ENCODE results near the gene MMP20. TPM values are rescaled to one million over a fixed set of nuclear protein-coding genes. Genes with fewer than 3 reads are reported as not detected.

The MMP20 gene
- polyA plus RNA-seq, 1 of the 3 experiments (the other 2 are of a cell fraction), result not detected

- TF ChIP-seq RFX5 (IDR thresholded peaks at IDR 0.05; ENCODE audit: low read length) (no peak), TAF1 (IDR thresholded peaks at IDR 0.05; ENCODE audit: borderline replicate concordance, low read depth, low read length) (no peak), EZH2phosphoT487 (IDR thresholded peaks at IDR 0.05; ENCODE audit: borderline replicate concordance, low read depth) (no peak), FOSL2 (IDR thresholded peaks at IDR 0.05; ENCODE audit: borderline replicate concordance, low read depth) (no peak)
- TF ChIP-seq, protein P1, sequence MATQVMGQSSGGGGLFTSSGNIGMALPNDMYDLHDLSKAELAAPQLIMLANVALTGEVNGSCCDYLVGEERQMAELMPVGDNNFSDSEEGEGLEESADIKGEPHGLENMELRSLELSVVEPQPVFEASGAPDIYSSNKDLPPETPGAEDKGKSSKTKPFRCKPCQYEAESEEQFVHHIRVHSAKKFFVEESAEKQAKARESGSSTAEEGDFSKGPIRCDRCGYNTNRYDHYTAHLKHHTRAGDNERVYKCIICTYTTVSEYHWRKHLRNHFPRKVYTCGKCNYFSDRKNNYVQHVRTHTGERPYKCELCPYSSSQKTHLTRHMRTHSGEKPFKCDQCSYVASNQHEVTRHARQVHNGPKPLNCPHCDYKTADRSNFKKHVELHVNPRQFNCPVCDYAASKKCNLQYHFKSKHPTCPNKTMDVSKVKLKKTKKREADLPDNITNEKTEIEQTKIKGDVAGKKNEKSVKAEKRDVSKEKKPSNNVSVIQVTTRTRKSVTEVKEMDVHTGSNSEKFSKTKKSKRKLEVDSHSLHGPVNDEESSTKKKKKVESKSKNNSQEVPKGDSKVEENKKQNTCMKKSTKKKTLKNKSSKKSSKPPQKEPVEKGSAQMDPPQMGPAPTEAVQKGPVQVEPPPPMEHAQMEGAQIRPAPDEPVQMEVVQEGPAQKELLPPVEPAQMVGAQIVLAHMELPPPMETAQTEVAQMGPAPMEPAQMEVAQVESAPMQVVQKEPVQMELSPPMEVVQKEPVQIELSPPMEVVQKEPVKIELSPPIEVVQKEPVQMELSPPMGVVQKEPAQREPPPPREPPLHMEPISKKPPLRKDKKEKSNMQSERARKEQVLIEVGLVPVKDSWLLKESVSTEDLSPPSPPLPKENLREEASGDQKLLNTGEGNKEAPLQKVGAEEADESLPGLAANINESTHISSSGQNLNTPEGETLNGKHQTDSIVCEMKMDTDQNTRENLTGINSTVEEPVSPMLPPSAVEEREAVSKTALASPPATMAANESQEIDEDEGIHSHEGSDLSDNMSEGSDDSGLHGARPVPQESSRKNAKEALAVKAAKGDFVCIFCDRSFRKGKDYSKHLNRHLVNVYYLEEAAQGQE (IDR thresholded peaks at IDR 0.05; ENCODE audit: low read depth, low read length), result no peak
- H3K9me3 ChIP-seq, result 0 out of 2 replicates have a peak, but pooled peaks cover 2% of the 10 kb centered on the region
- H3F3A ChIP-seq (replicated peaks; ENCODE audit: insufficient read depth), result no peaks in the 10 kb centered on the region
- no peaks in the 10 kb centered on the region for H3K9me2 ChIP-seq
- POLR2A ChIA-PET, result no interaction called here
- 32% methylated on average over 4 of the region's 4 CpGs for WGBS (ENCODE audit: low lambda C conversion rate)
- H2AFZ ChIP-seq (ENCODE audit: low read depth), result no peak overlapping the region
- H3K27me3 ChIP-seq (ENCODE audit: insufficient read depth), result no peaks in the 10 kb centered on the region
- DNase-seq, result no peak
- no peak overlapping the region for H3K27ac ChIP-seq (ENCODE audit: low read depth in 2 of 2, low read length in 1 of 2)
- CTCF ChIA-PET, result no interaction called here
- H3K36me3 ChIP-seq (replicated peaks in 1 of 2; ENCODE audit: control insufficient read depth in 1 of 2, insufficient read depth in 2 of 2, low read length in 1 of 2), result no peaks in the 10 kb centered on the region
- no peak overlapping the region for H3K4me2 ChIP-seq
- H3K9ac ChIP-seq, result no peak overlapping the region
- H4K20me1 ChIP-seq (ENCODE audit: insufficient read depth), result no peaks in the 10 kb centered on the region
- H3K4me3 ChIP-seq (ENCODE audit: low read depth in 2 of 2, low read length in 1 of 2), result no peak overlapping the region
- H3K4me1 ChIP-seq (ENCODE audit: control insufficient read depth in 1 of 2, insufficient read depth in 2 of 2, low read depth in 1 of 2, low read length in 1 of 2), result no peaks in the 10 kb centered on the region
- H3K79me2 ChIP-seq (ENCODE audit: insufficient read depth), result no peaks in the 10 kb centered on the region
Measured at GRCh38 chr11:102661040-102661439, 35.9 kb upstream of the MMP20 start.

DNA sequence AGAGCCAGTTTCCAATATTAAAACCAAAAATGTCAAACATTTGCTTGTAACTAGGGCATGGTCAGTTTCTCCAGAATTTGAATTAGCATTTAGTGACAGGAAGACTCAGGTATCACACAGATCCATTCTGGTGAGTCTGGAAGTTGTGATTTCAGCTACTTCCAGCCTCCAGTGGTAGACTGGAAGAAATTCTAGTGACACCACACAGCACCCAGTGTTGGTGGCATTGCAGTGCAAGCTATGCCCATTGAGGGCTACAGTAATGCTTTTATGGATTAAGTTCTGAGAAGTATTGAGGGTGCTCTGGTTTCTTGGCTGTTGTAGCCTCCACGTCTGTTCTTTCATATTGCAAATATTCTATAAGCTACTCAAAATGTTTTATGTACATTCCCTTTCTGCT is 31.4 kb upstream of the MMP20 start:
- H3K79me2 ChIP-seq (ENCODE audit: insufficient read depth), result no peaks in the 10 kb centered on the region
- no peaks in the 10 kb centered on the region for H3K9me2 ChIP-seq
- no peaks in the 10 kb centered on the region for H3K4me1 ChIP-seq (ENCODE audit: control insufficient read depth in 1 of 2, insufficient read depth in 2 of 2, low read depth in 1 of 2, low read length in 1 of 2)
- H3K27me3 ChIP-seq (ENCODE audit: insufficient read depth), result no peaks in the 10 kb centered on the region
- TF ChIP-seq ZBTB33 (IDR thresholded peaks at IDR 0.05; ENCODE audit: borderline replicate concordance, low read depth), result no peak
- TF ChIP-seq TAF1 (IDR thresholded peaks at IDR 0.05; ENCODE audit: borderline replicate concordance, low read depth, low read length), result no peak
- no peak for TF ChIP-seq GATA2 (CRISPR knock-in tag; IDR thresholded peaks at IDR 0.05)
- TF ChIP-seq, protein P2, sequence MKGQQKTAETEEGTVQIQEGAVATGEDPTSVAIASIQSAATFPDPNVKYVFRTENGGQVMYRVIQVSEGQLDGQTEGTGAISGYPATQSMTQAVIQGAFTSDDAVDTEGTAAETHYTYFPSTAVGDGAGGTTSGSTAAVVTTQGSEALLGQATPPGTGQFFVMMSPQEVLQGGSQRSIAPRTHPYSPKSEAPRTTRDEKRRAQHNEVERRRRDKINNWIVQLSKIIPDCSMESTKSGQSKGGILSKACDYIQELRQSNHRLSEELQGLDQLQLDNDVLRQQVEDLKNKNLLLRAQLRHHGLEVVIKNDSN (IDR thresholded peaks at IDR 0.05; ENCODE audit: borderline replicate concordance, low read depth), result no peak
- TF ChIP-seq RFX5 (IDR thresholded peaks at IDR 0.05; ENCODE audit: low read length), result no peak
- no peak for TF ChIP-seq CHD2 (IDR thresholded peaks at IDR 0.05; ENCODE audit: low read length, partially characterized antibody)
- no peak for TF ChIP-seq FOSL2 (IDR thresholded peaks at IDR 0.05; ENCODE audit: borderline replicate concordance, low read depth)
- no peak for TF ChIP-seq SMC3 (IDR thresholded peaks at IDR 0.05; ENCODE audit: low read depth, low read length)
- TF ChIP-seq FOXM1 (IDR thresholded peaks at IDR 0.05; ENCODE audit: low read depth), result no peak
- TF ChIP-seq EP300 (IDR thresholded peaks at IDR 0.05; ENCODE audit: borderline replicate concordance in 1 of 2, low read depth in 1 of 2, low read length in 1 of 2), result no peak
- TF ChIP-seq, protein P3, sequence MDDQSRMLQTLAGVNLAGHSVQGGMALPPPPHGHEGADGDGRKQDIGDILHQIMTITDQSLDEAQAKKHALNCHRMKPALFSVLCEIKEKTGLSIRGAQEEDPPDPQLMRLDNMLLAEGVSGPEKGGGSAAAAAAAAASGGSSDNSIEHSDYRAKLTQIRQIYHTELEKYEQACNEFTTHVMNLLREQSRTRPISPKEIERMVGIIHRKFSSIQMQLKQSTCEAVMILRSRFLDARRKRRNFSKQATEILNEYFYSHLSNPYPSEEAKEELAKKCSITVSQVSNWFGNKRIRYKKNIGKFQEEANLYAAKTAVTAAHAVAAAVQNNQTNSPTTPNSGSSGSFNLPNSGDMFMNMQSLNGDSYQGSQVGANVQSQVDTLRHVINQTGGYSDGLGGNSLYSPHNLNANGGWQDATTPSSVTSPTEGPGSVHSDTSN (IDR thresholded peaks at IDR 0.05), result no peak
- no peak for TF ChIP-seq EZH2phosphoT487 (IDR thresholded peaks at IDR 0.05; ENCODE audit: borderline replicate concordance, low read depth)
- TF ChIP-seq YY1 (IDR thresholded peaks at IDR 0.05; ENCODE audit: low read depth), result no peak
- TF ChIP-seq RXRA (IDR thresholded peaks at IDR 0.05; ENCODE audit: borderline replicate concordance, low read depth), result no peak
- TF ChIP-seq FOXJ3 (CRISPR knock-in tag; IDR thresholded peaks at IDR 0.05), result no peak
- TF ChIP-seq MEF2A (IDR thresholded peaks at IDR 0.05; ENCODE audit: borderline replicate concordance, low read depth), result no peak
- no peak for TF ChIP-seq RAD21 (IDR thresholded peaks at IDR 0.05; ENCODE audit: low read length)
- no peak for TF ChIP-seq ELF1 (IDR thresholded peaks at IDR 0.05)
- TF ChIP-seq TCF12 (IDR thresholded peaks at IDR 0.05), result no peak
- H3K36me3 ChIP-seq (replicated peaks in 1 of 2; ENCODE audit: control insufficient read depth in 1 of 2, insufficient read depth in 2 of 2, low read length in 1 of 2), result no peaks in the 10 kb centered on the region
- H3K9me3 ChIP-seq, result 0 out of 2 replicates have a peak, but pooled peaks cover 4% of the 10 kb centered on the region
- no peaks in the 10 kb centered on the region for H4K20me1 ChIP-seq (ENCODE audit: insufficient read depth)
- ChIA-PET POLR2A (no interaction called here), CTCF (no interaction called here)
- no peak overlapping the region for H3K4me3 ChIP-seq (ENCODE audit: low read depth in 2 of 2, low read length in 1 of 2)
- no peaks in the 10 kb centered on the region for H3F3A ChIP-seq (replicated peaks; ENCODE audit: insufficient read depth)
- H3K4me2 ChIP-seq, result no peak overlapping the region
- H2AFZ ChIP-seq (ENCODE audit: low read depth), result no peak overlapping the region
- H3K9ac ChIP-seq, result no peak overlapping the region
- no peak overlapping the region for H3K27ac ChIP-seq (ENCODE audit: low read depth in 2 of 2, low read length in 1 of 2)
- 4% methylated on average over 1 of the region's 1 CpG for WGBS (ENCODE audit: low lambda C conversion rate)
- no peak for DNase-seq

All from SK-N-SH (cell line).